ENCODE results near the gene AP1G2. TPM values are rescaled to one million over a fixed set of nuclear protein-coding genes. Genes with fewer than 3 reads are reported as not detected.

Gene AP1G2
- total RNA-seq, 1 experiment from 2014 or later, result 69.7 TPM

DNA sequence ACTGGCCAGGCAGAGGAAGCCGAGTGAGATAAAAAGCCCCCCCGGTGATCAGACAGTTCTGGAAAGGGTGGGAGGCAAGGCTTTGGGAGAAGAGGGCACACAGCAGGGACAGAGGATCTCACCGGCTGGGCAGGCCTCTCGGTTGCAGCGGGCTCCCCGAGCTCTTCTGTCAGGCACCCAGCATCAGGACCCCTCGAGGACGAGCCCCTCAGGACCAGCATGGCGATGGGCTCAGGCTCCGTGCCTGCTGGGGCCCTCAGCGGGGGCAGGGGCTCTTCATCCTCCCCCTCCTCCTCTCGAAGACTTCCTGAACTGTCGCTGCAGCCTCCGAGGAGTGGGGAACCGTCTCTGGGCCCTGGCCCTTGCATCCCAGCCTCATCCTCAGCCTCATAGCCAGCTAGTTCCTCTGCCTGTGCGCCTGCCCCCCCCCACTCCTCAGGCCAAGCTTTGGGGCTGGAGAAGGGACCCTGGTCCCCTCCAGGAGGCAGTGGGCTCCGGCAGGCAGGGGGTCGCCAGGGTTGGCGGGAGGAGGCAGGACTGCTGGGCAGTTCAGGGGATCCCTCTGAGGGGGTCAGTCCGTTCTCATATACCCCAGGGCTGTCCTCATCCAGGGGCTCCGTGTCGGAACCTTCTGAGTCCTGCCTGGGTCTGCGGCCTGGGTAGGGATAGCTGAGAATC, 3.4 kb upstream of the AP1G2 start:
- DNase-seq (no peak), ATAC-seq (no peak)
- ChIA-PET CTCF (no interaction called here), POLR2A (ENCODE audit: unreplicated experiment) (no interaction called here)
- Histone ChIP-seq H3F3A (ENCODE audit: low read length, unreplicated experiment) (no peaks in the 10 kb centered on the region), H3K36me3 (ENCODE audit: low read depth, low read length) (no peaks in the 10 kb centered on the region), H3K9me2 (replicated peaks; ENCODE audit: low read length) (no peaks in the 10 kb centered on the region), H3K4me3 (ENCODE audit: low read length) (no peak overlapping the region), H3K27ac (ENCODE audit: low read length) (no peak overlapping the region), H2AFZ (ENCODE audit: low read length) (no peak overlapping the region), H3K9me3 (ENCODE audit: low read length) (no peaks in the 10 kb centered on the region), H3K4me2 (ENCODE audit: low read length) (no peak overlapping the region), H3K9ac (ENCODE audit: low read length) (no peak overlapping the region), H3K27me3 (ENCODE audit: low read length) (no peaks in the 10 kb centered on the region), H3K79me2 (ENCODE audit: low read length) (peaks cover 9% of the 10 kb centered on the region; the same call in 1 of the 2 replicates), H3K4me1 (ENCODE audit: insufficient read depth, low read length) (peaks cover 18% of the 10 kb centered on the region), H4K20me1 (ENCODE audit: low read length) (no peaks in the 10 kb centered on the region)
- intact Hi-C loops (cut with micrococcal nuclease), result no loop called here
- BruUV-seq (replicated peaks), result no TSS peak
- no peak for TF ChIP-seq EZH2 (IDR thresholded peaks at IDR 0.05; ENCODE audit: low read length, unreplicated experiment)
- no peak for TF ChIP-seq EZH2phosphoT487 (IDR thresholded peaks at IDR 0.05; ENCODE audit: borderline replicate concordance, low read length)
- TF ChIP-seq, protein P1, sequence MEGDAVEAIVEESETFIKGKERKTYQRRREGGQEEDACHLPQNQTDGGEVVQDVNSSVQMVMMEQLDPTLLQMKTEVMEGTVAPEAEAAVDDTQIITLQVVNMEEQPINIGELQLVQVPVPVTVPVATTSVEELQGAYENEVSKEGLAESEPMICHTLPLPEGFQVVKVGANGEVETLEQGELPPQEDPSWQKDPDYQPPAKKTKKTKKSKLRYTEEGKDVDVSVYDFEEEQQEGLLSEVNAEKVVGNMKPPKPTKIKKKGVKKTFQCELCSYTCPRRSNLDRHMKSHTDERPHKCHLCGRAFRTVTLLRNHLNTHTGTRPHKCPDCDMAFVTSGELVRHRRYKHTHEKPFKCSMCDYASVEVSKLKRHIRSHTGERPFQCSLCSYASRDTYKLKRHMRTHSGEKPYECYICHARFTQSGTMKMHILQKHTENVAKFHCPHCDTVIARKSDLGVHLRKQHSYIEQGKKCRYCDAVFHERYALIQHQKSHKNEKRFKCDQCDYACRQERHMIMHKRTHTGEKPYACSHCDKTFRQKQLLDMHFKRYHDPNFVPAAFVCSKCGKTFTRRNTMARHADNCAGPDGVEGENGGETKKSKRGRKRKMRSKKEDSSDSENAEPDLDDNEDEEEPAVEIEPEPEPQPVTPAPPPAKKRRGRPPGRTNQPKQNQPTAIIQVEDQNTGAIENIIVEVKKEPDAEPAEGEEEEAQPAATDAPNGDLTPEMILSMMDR (conservative IDR thresholded peaks at IDR 0.05; ENCODE audit: low read depth, low read length), result no peak

DNA sequence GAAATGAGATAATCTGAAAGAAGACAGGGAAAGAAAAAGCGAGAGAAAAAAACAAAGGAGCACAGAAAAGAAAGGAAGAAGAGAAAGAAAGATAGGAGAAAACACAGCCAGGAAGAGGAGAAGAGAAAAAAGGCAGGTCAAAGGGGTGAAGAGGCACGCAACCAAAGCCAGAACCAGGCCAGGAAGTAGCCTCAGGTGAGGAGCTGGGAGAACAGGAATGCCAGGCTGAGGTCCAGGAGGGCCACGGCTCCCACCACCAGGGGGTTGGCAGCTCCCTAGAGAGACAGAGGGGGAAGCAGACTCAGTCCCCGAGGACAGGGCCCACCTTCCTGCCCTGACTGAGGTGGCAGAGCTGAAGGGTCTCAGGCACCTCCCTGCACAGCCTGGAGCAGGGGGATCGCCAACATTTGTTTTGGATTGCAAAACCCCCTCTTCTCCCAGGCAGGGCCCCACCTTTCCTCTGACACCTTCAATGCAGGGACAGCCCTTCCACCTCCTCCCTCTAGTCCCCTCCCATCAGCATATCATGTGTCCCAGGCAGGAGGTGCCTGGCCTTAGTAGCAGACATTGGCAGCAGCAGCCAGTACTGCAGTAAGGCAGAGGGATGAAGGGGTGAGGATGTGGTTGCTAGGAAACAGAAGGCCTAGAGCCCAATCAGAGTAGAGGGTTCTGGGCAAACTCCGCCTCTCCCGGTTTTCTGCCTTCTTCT, 2.0 kb upstream of the AP1G2 start:
- no peaks in the 10 kb centered on the region for H4K20me1 ChIP-seq (ENCODE audit: low read length)
- no peak for TF ChIP-seq EZH2 (IDR thresholded peaks at IDR 0.05; ENCODE audit: low read length, unreplicated experiment)
- TF ChIP-seq EZH2phosphoT487 (IDR thresholded peaks at IDR 0.05; ENCODE audit: borderline replicate concordance, low read length), result no peak
- TF ChIP-seq, protein P1 (conservative IDR thresholded peaks at IDR 0.05; ENCODE audit: low read depth, low read length), result 0 out of 2 replicates have a peak, but pooled peaks have one; percentile 8
- H3K4me3 ChIP-seq (ENCODE audit: low read length), result no peak overlapping the region
- H3F3A ChIP-seq (ENCODE audit: low read length, unreplicated experiment), result no peaks in the 10 kb centered on the region
- H3K4me2 ChIP-seq (ENCODE audit: low read length), result no peak overlapping the region
- no peak overlapping the region for H3K27ac ChIP-seq (ENCODE audit: low read length)
- H3K4me1 ChIP-seq (ENCODE audit: insufficient read depth, low read length), result peaks cover 18% of the 10 kb centered on the region
- POLR2A ChIA-PET (ENCODE audit: unreplicated experiment), result no interaction called here
- no peaks in the 10 kb centered on the region for H3K27me3 ChIP-seq (ENCODE audit: low read length)
- no peaks in the 10 kb centered on the region for H3K36me3 ChIP-seq (ENCODE audit: low read depth, low read length)
- no peaks in the 10 kb centered on the region for H3K9me3 ChIP-seq (ENCODE audit: low read length)
- no TSS peak for BruUV-seq (replicated peaks)
- no peak overlapping the region for H3K9ac ChIP-seq (ENCODE audit: low read length)
- no peaks in the 10 kb centered on the region for H3K9me2 ChIP-seq (replicated peaks; ENCODE audit: low read length)
- H3K79me2 ChIP-seq (ENCODE audit: low read length), result peaks cover 9% of the 10 kb centered on the region; the same call in 1 of the 2 replicates
- intact Hi-C loops (cut with micrococcal nuclease), result no loop called here
- CTCF ChIA-PET, result no interaction called here
- no peak overlapping the region for H2AFZ ChIP-seq (ENCODE audit: low read length)
- DNase-seq, result peak; percentile 44
- peak; percentile 29 for ATAC-seq

Measured in PC-3 (cell line).